ENCODE results near the gene CLPSL1.
A peak's percentile ranks its signal among the peaks of the same experiment; 100 is the strongest.
"Not testable (repeated sequence)": the region's sequence is repeated elsewhere in the genome, so short reads cannot be mapped to it uniquely, and the experiment has no call there.

CLPSL1 gene

GRCh38 chr6:35780719-35781118 lies at the start of gene CLPSL1:
TSS of gene CLPSL1 (plus strand) at chr6:35781019. CDS start at chr6:35781111, 92 bp downstream.
- no peak for DNase-seq (ENCODE audit: low read depth)

- DNase-seq (ENCODE audit: low read depth) = peak; percentile 93
Observed at GRCh38 chr6:35731414-35731735, 49.4 kb upstream of the CLPSL1 start.

GRCh38 chr6:35731736-35732532 lies 48.9 kb upstream of the CLPSL1 start:
- peak; percentile 91 for DNase-seq (ENCODE audit: low read depth)

GRCh38 chr6:35733633-35734032 lies 47.2 kb upstream of the CLPSL1 start:
- no peak for DNase-seq (ENCODE audit: low read depth)

- not testable (repeated sequence) for DNase-seq (ENCODE audit: low read depth)
Observed at GRCh38 chr6:35734319-35734718, 46.5 kb upstream of the CLPSL1 start.

GRCh38 chr6:35735452-35735851 lies 45.4 kb upstream of the CLPSL1 start:
- no peak for DNase-seq (ENCODE audit: low read depth)

- peak; percentile 79 for DNase-seq (ENCODE audit: low read depth)
Observed at GRCh38 chr6:35736253-35736894, 44.4 kb upstream of the CLPSL1 start.

- DNase-seq (ENCODE audit: low read depth) = no peak
Observed at GRCh38 chr6:35736982-35737412, 43.8 kb upstream of the CLPSL1 start, which contains the start of gene ARMC12. TSS of gene ARMC12 (plus strand) at chr6:35737032. CDS start at chr6:35737109, 77 bp downstream.

- no peak for DNase-seq (ENCODE audit: low read depth)
Observed at GRCh38 chr6:35737413-35738211, 43.2 kb upstream of the CLPSL1 start.

GRCh38 chr6:35739645-35740524 lies 40.9 kb upstream of the CLPSL1 start:
- no peak for DNase-seq (ENCODE audit: low read depth)

GRCh38 chr6:35742842-35743241 lies 38.0 kb upstream of the CLPSL1 start:
- DNase-seq (ENCODE audit: low read depth) = no peak

- DNase-seq (ENCODE audit: low read depth) = no peak
Observed at GRCh38 chr6:35745509-35745908, 35.3 kb upstream of the CLPSL1 start.

GRCh38 chr6:35746516-35746915 lies 34.3 kb upstream of the CLPSL1 start:
- DNase-seq (ENCODE audit: low read depth) = no peak

GRCh38 chr6:35747877-35748276 lies 32.9 kb upstream of the CLPSL1 start:
- DNase-seq (ENCODE audit: low read depth) = no peak

GRCh38 chr6:35750557-35750956 lies 30.3 kb upstream of the CLPSL1 start:
- no peak for DNase-seq (ENCODE audit: low read depth)

GRCh38 chr6:35751594-35751993 lies 29.2 kb upstream of the CLPSL1 start:
- no peak for DNase-seq (ENCODE audit: low read depth)

- no peak for DNase-seq (ENCODE audit: low read depth)
Observed at GRCh38 chr6:35752330-35752729, 28.5 kb upstream of the CLPSL1 start.

GRCh38 chr6:35754452-35755277 lies 26.2 kb upstream of the CLPSL1 start:
- DNase-seq (ENCODE audit: low read depth) = no peak

- DNase-seq (ENCODE audit: low read depth) = no peak
Observed at GRCh38 chr6:35755278-35755924, 25.4 kb upstream of the CLPSL1 start.

GRCh38 chr6:35757456-35758123 lies 23.2 kb upstream of the CLPSL1 start:
- no peak for DNase-seq (ENCODE audit: low read depth)
